ENCODE results near the gene NEDD8. TPM values are rescaled to one million over a fixed set of nuclear protein-coding genes. Genes with fewer than 3 reads are reported as not detected.

Gene NEDD8
- total RNA-seq, 4 donors from 2014 or later = 149 to 317 (median 172) TPM

- no peak for DNase-seq
- no peaks in the 10 kb centered on the region for H3K9me3 ChIP-seq
- intact Hi-C loops (cut with DNase I) = no loop called here
- no peaks in the 10 kb centered on the region for H3K27me3 ChIP-seq
- H3K36me3 ChIP-seq = no peaks in the 10 kb centered on the region
- WGBS, 2 donors = 82 to 90% methylated on average over 2 of the region's 2 CpGs
- H3K4me3 ChIP-seq (replicated peaks in 1 of 3) = no peak overlapping the region
- H3K4me1 ChIP-seq = peaks cover 0 to 28% of the 10 kb centered on the region in 2 donors
- no peak for TF ChIP-seq POLR2A (IDR thresholded peaks at IDR 0.05)
- TF ChIP-seq CTCF (IDR thresholded peaks at IDR 0.05) = no peak
- H3K27ac ChIP-seq = peak overlapping the region in 2 of 3 donors; percentile 85 to 87
Observed at GRCh38 chr14:24216345-24216699, 15.8 kb downstream of the NEDD8 start.

- no peaks in the 10 kb centered on the region for H3K27me3 ChIP-seq
- intact Hi-C loops (cut with DNase I) = no loop called here
- DNase-seq = peak; percentile 81 to 86
- no peaks in the 10 kb centered on the region for H3K9me3 ChIP-seq
- H3K4me1 ChIP-seq = peaks cover 0 to 28% of the 10 kb centered on the region in 2 donors
- peak in 5 of 6 experiments; percentile 23 to 60 (median 54) for TF ChIP-seq CTCF (IDR thresholded peaks at IDR 0.05)
- peak in 1 of 2 donors; percentile 82 for TF ChIP-seq POLR2A (IDR thresholded peaks at IDR 0.05)
- peak within 1 kb of the TSS; percentile 85 to 90 (median 87) for H3K27ac ChIP-seq
- WGBS, 2 donors = 0% methylated on average over 29 to 37 of the region's 40 CpGs
- H3K4me3 ChIP-seq (replicated peaks in 1 of 3) = peak within 1 kb of the TSS; percentile 37 to 95 (median 63)
- peaks cover 0 to under 1% of the 10 kb centered on the region in 2 donors for H3K36me3 ChIP-seq
Observed at GRCh38 chr14:24215495-24216344, 16.4 kb downstream of the NEDD8 start, which contains the start of gene MDP1. Gene MDP1, minus strand, starts transcription at chr14:24216066. Its CDS starts 111 bp downstream, at chr14:24215955.

- Histone ChIP-seq H3K36me3 (peaks cover 12 to 13% of the 10 kb centered on the region in 2 donors), H3K9me3 (no peaks in the 10 kb centered on the region), H3K4me3 (replicated peaks in 1 of 3) (peak overlapping the region in 1 of 3 donors; percentile 56), H3K27me3 (no peaks in the 10 kb centered on the region), H3K27ac (peak overlapping the region; percentile 77 to 97 (median 96)), H3K4me1 (peaks cover 0 to 28% of the 10 kb centered on the region in 2 donors)
- intact Hi-C loops (cut with DNase I) = no loop called here
- DNase-seq = no peak
- 93 to 94% methylated on average over 7 of the region's 7 CpGs for WGBS, 2 donors
- TF ChIP-seq POLR2A (IDR thresholded peaks at IDR 0.05) = no peak
- no peak for TF ChIP-seq CTCF (IDR thresholded peaks at IDR 0.05)
Observed at GRCh38 chr14:24213866-24214662, 18.1 kb downstream of the NEDD8 start.

- Histone ChIP-seq H3K27me3 (no peaks in the 10 kb centered on the region), H3K27ac (peak within 1 kb of the TSS; percentile 77 to 97 (median 96)), H3K4me3 (replicated peaks in 1 of 3) (peak within 1 kb of the TSS; percentile 4 to 56 (median 54)), H3K9me3 (no peaks in the 10 kb centered on the region), H3K36me3 (peaks cover 13 to 16% of the 10 kb centered on the region in 2 donors), H3K4me1 (peaks cover 0 to 28% of the 10 kb centered on the region in 2 donors)
- intact Hi-C loops (cut with DNase I) = no loop called here
- DNase-seq = peak; percentile 98 to 99
- 1% methylated on average over 40 to 50 of the region's 53 CpGs for WGBS, 2 donors
- TF ChIP-seq POLR2A (IDR thresholded peaks at IDR 0.05) (peak; percentile 65 to 91), CTCF (IDR thresholded peaks at IDR 0.05) (peak in 2 of 6 experiments; percentile 21 to 32)
Observed at GRCh38 chr14:24212924-24213865, 19.0 kb downstream of the NEDD8 start, which contains the start of gene CHMP4A. Gene CHMP4A, minus strand, starts transcription at chr14:24213488. Its CDS starts 49 bp downstream, at chr14:24213439.
